Natural killer cell (primary cell): ENCODE data around the gene SLC47A2. TPM values are rescaled to one million over a fixed set of nuclear protein-coding genes. Genes with fewer than 3 reads are reported as not detected.

ENCODE experiments used
- ATAC-seq, 3 donors: fragments of 150-1000 bp in 2 of 3; fragments of 200-7000 bp in 1 of 3; cut with Tn5 transposase; 1 replicate in 1 of 3; 2 replicates in 2 of 3; pipeline ENCODE4 v1.10.0; 2021; ENCODE audit warnings: mild to moderate bottlenecking in 2 of 3, moderate library complexity in 2 of 3
- DNase-seq, 2 donors: peaks; one replicate each; pipeline versions ENCODE4 v3.0.0 to v3.0.0-alpha.2; 2013 to 2021; ENCODE audit warnings: mixed read lengths in 1 of 2
- H3K27ac ChIP-seq: one replicate; pipeline ENCODE4 v1.5.1; 2013; ENCODE audit warnings: mild to moderate bottlenecking, low read length
- H3K27me3 ChIP-seq: one replicate; pipeline ENCODE4 v1.6.1; 2013; ENCODE audit warnings: low read length; ENCODE audit not compliant: control insufficient read depth, insufficient read depth
- H3K36me3 ChIP-seq: one replicate; pipeline ENCODE4 v1.6.1; 2013; ENCODE audit warnings: low read length; ENCODE audit not compliant: control insufficient read depth, insufficient read depth
- H3K4me1 ChIP-seq: one replicate; pipeline ENCODE4 v1.6.1; 2013; ENCODE audit warnings: low read length; ENCODE audit not compliant: control insufficient read depth, insufficient read depth
- H3K4me3 ChIP-seq: one replicate; pipeline ENCODE4 v1.5.1; 2013; ENCODE audit warnings: low read length
- H3K9me3 ChIP-seq: one replicate; pipeline ENCODE4 v1.6.1; 2013; ENCODE audit warnings: low read length; ENCODE audit not compliant: control insufficient read depth, insufficient read depth
- H3K27ac Mint-ChIP-seq, 2 donors: one replicate each; pipeline ENCODE4 v1.8.0; 2022; ENCODE audit warnings: mild to moderate bottlenecking in 2 of 2, mixed read lengths in 2 of 2, moderate library complexity in 1 of 2
- H3K27me3 Mint-ChIP-seq, 2 donors: one replicate each; pipeline ENCODE4 v1.8.0; 2022; ENCODE audit warnings: low read depth in 2 of 2, mixed read lengths in 2 of 2
- H3K36me3 Mint-ChIP-seq: one replicate; pipeline ENCODE4 v1.8.0; 2022; ENCODE audit warnings: mixed read lengths
- H3K4me1 Mint-ChIP-seq, 2 donors: one replicate each; pipeline ENCODE4 v1.8.0; 2022; ENCODE audit warnings: mixed read lengths in 2 of 2
- H3K4me3 Mint-ChIP-seq: one replicate; pipeline ENCODE4 v1.8.0; 2022; ENCODE audit warnings: mild to moderate bottlenecking, moderate library complexity, mixed read lengths
- H3K9me3 Mint-ChIP-seq, 2 donors: one replicate each; pipeline ENCODE4 v1.8.0; 2022; ENCODE audit warnings: mixed read lengths in 2 of 2
- WGBS: methylation state at CpG from one replicate; pipeline ENCODE4 v1.1.7; 2013; ENCODE audit warnings: missing lambda C conversion rate; ENCODE audit not compliant: insufficient coverage; 5-methylcytosine and 5-hydroxymethylcytosine counted together
- intact Hi-C: fragments of 100-400 bp; cut with micrococcal nuclease; formaldehyde crosslinking; loops from one replicate; pipeline ENCODE4 v1.14.2; 2022
- total RNA-seq, 4 donors: library from RNA; stranded (reverse); fragments of 120-200 nt in 1 of 4; gene quantifications; one replicate each; pipeline versions ENCODE4 v1.2.3 to v1.2.4, GENCODE V29; 2013 to 2022
- TF ChIP-seq, protein P1 (sequence below): fragments of 200-600 bp; IDR thresholded peaks from one replicate; pipeline ENCODE4 v1.8.0; 2022; ENCODE audit warnings: antibody characterized with exemption

SLC47A2 gene
- total RNA-seq, 3 donors from 2014 or later (not counting 1 experiment from before 2014, with no cell fraction given) = not detected

DNA sequence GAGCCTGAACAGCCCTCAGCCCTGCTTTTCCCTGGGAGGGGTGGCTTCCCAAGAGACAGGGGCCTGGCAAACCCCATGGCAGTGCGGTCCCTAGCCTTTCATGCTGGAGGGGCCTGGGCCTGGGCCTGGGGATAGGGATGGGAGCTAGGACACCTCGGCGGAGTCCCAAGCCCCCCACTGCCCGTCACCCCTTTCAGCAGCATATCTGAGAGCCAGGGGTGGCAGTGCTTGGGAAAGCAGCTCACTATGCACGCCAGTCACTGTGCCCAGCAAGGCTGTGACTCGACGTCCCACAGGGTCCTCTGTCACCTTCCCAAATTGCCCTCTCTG, 612 bp upstream of the SLC47A2 start:
- H3K9me3 Mint-ChIP-seq = no peaks in the 10 kb centered on the region
- Histone ChIP-seq H3K4me3 (no peak overlapping the region), H3K27me3 (no peaks in the 10 kb centered on the region), H3K9me3 (no peaks in the 10 kb centered on the region), H3K36me3 (no peaks in the 10 kb centered on the region), H3K27ac (no peak overlapping the region), H3K4me1 (no peaks in the 10 kb centered on the region)
- no peaks in the 10 kb centered on the region for H3K4me1 Mint-ChIP-seq
- no peak overlapping the region for H3K4me3 Mint-ChIP-seq
- no peaks in the 10 kb centered on the region for H3K36me3 Mint-ChIP-seq
- DNase-seq (no peak), ATAC-seq (no peak)
- H3K27ac Mint-ChIP-seq = no peak overlapping the region
- TF ChIP-seq, protein P1, sequence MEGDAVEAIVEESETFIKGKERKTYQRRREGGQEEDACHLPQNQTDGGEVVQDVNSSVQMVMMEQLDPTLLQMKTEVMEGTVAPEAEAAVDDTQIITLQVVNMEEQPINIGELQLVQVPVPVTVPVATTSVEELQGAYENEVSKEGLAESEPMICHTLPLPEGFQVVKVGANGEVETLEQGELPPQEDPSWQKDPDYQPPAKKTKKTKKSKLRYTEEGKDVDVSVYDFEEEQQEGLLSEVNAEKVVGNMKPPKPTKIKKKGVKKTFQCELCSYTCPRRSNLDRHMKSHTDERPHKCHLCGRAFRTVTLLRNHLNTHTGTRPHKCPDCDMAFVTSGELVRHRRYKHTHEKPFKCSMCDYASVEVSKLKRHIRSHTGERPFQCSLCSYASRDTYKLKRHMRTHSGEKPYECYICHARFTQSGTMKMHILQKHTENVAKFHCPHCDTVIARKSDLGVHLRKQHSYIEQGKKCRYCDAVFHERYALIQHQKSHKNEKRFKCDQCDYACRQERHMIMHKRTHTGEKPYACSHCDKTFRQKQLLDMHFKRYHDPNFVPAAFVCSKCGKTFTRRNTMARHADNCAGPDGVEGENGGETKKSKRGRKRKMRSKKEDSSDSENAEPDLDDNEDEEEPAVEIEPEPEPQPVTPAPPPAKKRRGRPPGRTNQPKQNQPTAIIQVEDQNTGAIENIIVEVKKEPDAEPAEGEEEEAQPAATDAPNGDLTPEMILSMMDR = no peak
- 92% methylated on average over 7 of the region's 7 CpGs for WGBS
- no peaks in the 10 kb centered on the region for H3K27me3 Mint-ChIP-seq
- intact Hi-C loops = no loop called here

DNA sequence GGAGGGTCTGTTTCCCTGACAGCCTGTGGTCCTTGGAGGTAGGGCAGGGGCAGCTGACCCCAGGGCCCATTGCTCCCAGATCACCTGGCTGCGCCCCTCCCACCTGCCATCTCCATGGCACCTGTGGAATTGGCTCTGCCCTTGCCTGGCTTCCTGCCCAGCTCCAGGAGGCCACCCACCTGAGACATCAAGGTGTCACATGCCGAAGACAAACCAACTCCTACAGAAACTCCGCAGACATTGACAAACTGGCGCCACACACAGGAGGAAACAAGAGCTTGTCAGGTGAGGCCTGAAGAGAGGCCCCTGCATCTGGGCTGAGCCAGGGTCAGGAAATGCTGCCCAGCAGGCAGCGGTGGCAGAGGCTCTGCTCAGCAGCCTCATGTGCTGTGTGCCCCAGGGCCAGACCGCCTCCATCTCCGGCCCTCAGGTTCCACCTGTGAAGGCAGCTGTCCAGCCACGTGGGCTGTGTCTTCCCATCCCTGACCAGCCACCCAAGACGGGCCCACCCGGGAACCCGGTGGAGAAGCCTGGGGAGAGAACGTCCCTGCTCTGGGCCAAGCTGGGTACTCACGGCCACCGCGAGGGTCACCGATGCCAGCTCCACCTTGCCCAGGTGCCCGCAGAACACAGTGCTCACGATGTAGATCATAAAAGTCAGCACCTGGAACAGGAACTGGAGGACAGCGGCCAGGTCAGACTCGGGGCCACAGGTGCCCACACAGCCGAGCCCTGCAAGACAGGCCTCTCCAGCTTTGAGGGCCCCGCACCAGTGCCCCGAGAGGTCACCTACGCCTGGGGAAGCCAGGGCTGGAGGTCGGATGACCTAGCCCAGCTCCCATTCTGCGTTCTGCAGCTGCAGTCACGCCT, 1.6 kb downstream of the SLC47A2 start:
- WGBS = 92% methylated on average over 27 of the region's 27 CpGs
- H3K27me3 ChIP-seq = no peaks in the 10 kb centered on the region
- no peaks in the 10 kb centered on the region for H3K4me1 Mint-ChIP-seq
- no peak overlapping the region for H3K27ac Mint-ChIP-seq
- DNase-seq = no peak
- intact Hi-C loops = no loop called here
- H3K4me3 Mint-ChIP-seq = no peak overlapping the region
- no peak overlapping the region for H3K27ac ChIP-seq
- H3K9me3 ChIP-seq = no peaks in the 10 kb centered on the region
- no peaks in the 10 kb centered on the region for H3K27me3 Mint-ChIP-seq
- no peaks in the 10 kb centered on the region for H3K9me3 Mint-ChIP-seq
- H3K36me3 Mint-ChIP-seq = no peaks in the 10 kb centered on the region
- H3K36me3 ChIP-seq = no peaks in the 10 kb centered on the region
- TF ChIP-seq, protein P1 = no peak
- no peak for ATAC-seq
- H3K4me1 ChIP-seq = no peaks in the 10 kb centered on the region
- no peak overlapping the region for H3K4me3 ChIP-seq

DNA sequence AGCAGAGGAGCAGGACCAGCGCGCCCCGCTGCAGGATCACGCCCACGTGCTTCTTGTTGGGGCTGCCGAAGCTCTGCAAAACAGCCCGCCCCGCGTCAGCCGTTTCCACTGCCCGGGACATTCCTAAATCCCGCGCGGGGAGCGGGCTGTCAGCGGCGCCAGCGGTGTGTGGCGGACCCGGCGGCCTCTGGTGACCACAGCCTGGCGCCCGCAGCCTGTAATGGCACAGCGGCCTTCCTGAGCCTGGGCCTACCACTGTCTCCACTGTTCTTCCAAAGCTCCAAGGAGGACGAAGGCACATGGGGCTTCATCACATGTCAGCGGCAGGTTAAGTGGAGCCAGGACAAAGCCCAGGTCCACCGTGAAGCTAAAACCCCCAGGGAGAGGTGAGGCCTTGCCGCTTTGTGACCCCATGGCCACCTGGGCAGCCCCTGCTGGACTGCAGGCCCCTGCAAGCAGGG, 2.5 kb downstream of the SLC47A2 start:
- WGBS = 94% methylated on average over 28 of the region's 28 CpGs
- no peak overlapping the region for H3K27ac ChIP-seq
- intact Hi-C loops = no loop called here
- Mint-ChIP-seq H3K27me3 (no peaks in the 10 kb centered on the region), H3K9me3 (no peaks in the 10 kb centered on the region), H3K27ac (no peak overlapping the region), H3K4me1 (no peaks in the 10 kb centered on the region), H3K4me3 (no peak overlapping the region), H3K36me3 (no peaks in the 10 kb centered on the region)
- H3K27me3 ChIP-seq = no peaks in the 10 kb centered on the region
- H3K36me3 ChIP-seq = no peaks in the 10 kb centered on the region
- TF ChIP-seq, protein P1 = no peak
- ATAC-seq = no peak
- no peaks in the 10 kb centered on the region for H3K9me3 ChIP-seq
- DNase-seq = no peak
- no peak overlapping the region for H3K4me3 ChIP-seq
- no peaks in the 10 kb centered on the region for H3K4me1 ChIP-seq

DNA sequence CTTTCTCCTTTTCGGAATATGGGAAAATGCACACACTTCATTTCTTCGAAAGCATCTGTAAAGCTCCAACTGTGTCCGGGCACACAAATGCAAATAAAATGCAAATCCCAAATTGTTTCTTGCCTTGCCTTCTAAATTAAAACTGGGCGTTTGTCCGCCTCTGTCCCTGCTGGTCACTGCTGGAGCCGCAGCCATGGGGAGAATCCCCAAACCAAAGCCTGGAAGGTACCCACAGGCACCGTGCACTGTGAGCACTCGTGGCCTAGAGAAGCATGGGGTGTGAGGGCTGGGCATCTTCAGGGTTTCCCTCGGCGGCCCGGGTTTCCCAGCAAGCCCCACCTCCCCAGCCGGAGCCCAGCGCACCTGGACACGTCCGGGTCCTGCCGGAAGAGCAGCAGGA, 2.9 kb downstream of the SLC47A2 start:
- no peaks in the 10 kb centered on the region for H3K36me3 ChIP-seq
- DNase-seq (no peak), ATAC-seq (no peak)
- no peaks in the 10 kb centered on the region for H3K9me3 Mint-ChIP-seq
- intact Hi-C loops = no loop called here
- H3K4me1 ChIP-seq = no peaks in the 10 kb centered on the region
- TF ChIP-seq, protein P1 = no peak
- no peak overlapping the region for H3K4me3 ChIP-seq
- H3K4me1 Mint-ChIP-seq = no peaks in the 10 kb centered on the region
- H3K9me3 ChIP-seq = no peaks in the 10 kb centered on the region
- no peaks in the 10 kb centered on the region for H3K27me3 ChIP-seq
- no peak overlapping the region for H3K4me3 Mint-ChIP-seq
- no peak overlapping the region for H3K27ac ChIP-seq
- no peaks in the 10 kb centered on the region for H3K36me3 Mint-ChIP-seq
- no peaks in the 10 kb centered on the region for H3K27me3 Mint-ChIP-seq
- 85% methylated on average over 16 of the region's 16 CpGs for WGBS
- no peak overlapping the region for H3K27ac Mint-ChIP-seq
